ENCODE data around the gene KIF13A. TPM values are rescaled to one million over a fixed set of nuclear protein-coding genes. Genes with fewer than 3 reads are reported as not detected.

KIF13A gene
- total RNA-seq, 1 donor from 2014 or later = 51.9 TPM

GRCh38 chr6:17987697-17988421 lies 424 bp upstream of the KIF13A start:
- TF ChIP-seq CTCF (IDR thresholded peaks at IDR 0.05) = peak; percentile 70
- H3K27ac Mint-ChIP-seq (ENCODE audit: unreplicated experiment) = peak overlapping the region; percentile 84
- no peaks in the 10 kb centered on the region for H3K27me3 Mint-ChIP-seq (ENCODE audit: low read depth)
- DNase-seq (ENCODE audit: low spot score) = no peak
- H3K36me3 Mint-ChIP-seq (ENCODE audit: low read depth) = peaks cover 3% of the 10 kb centered on the region
- H3K4me1 Mint-ChIP-seq (ENCODE audit: low read depth) = peaks cover 36% of the 10 kb centered on the region
- peak overlapping the region; percentile 84 for H3K4me3 Mint-ChIP-seq (ENCODE audit: unreplicated experiment)
- H3K9me3 Mint-ChIP-seq (ENCODE audit: low read depth) = no peaks in the 10 kb centered on the region

GRCh38 chr6:17986656-17987446 lies 584 bp downstream of the KIF13A start:
- no peak for TF ChIP-seq CTCF (IDR thresholded peaks at IDR 0.05)
- Mint-ChIP-seq H3K4me3 (ENCODE audit: unreplicated experiment) (peak overlapping the region; percentile 90), H3K4me1 (ENCODE audit: low read depth) (peaks cover 35% of the 10 kb centered on the region), H3K27me3 (ENCODE audit: low read depth) (no peaks in the 10 kb centered on the region), H3K9me3 (ENCODE audit: low read depth) (no peaks in the 10 kb centered on the region), H3K36me3 (ENCODE audit: low read depth) (peaks cover 3% of the 10 kb centered on the region), H3K27ac (ENCODE audit: unreplicated experiment) (peak overlapping the region; percentile 95)
- no peak for DNase-seq (ENCODE audit: low spot score)

GRCh38 chr6:17985934-17986655 lies 1.3 kb downstream of the KIF13A start:
- peak overlapping the region; percentile 95 for H3K27ac Mint-ChIP-seq (ENCODE audit: unreplicated experiment)
- H3K27me3 Mint-ChIP-seq (ENCODE audit: low read depth) = no peaks in the 10 kb centered on the region
- H3K4me1 Mint-ChIP-seq (ENCODE audit: low read depth) = peaks cover 35% of the 10 kb centered on the region
- H3K9me3 Mint-ChIP-seq (ENCODE audit: low read depth) = no peaks in the 10 kb centered on the region
- no peak for TF ChIP-seq CTCF (IDR thresholded peaks at IDR 0.05)
- H3K4me3 Mint-ChIP-seq (ENCODE audit: unreplicated experiment) = peak overlapping the region; percentile 90
- H3K36me3 Mint-ChIP-seq (ENCODE audit: low read depth) = peaks cover 3% of the 10 kb centered on the region
- DNase-seq (ENCODE audit: low spot score) = no peak

- Mint-ChIP-seq H3K36me3 (ENCODE audit: low read depth) (peaks cover 3% of the 10 kb centered on the region), H3K4me3 (ENCODE audit: unreplicated experiment) (peak overlapping the region; percentile 61), H3K9me3 (ENCODE audit: low read depth) (no peaks in the 10 kb centered on the region), H3K27ac (ENCODE audit: unreplicated experiment) (peak overlapping the region; percentile 58), H3K27me3 (ENCODE audit: low read depth) (no peaks in the 10 kb centered on the region), H3K4me1 (ENCODE audit: low read depth) (peaks cover 45% of the 10 kb centered on the region)
- no peak for TF ChIP-seq CTCF (IDR thresholded peaks at IDR 0.05)
- no peak for DNase-seq (ENCODE audit: low spot score)
Observed at GRCh38 chr6:17984812-17985670, 2.4 kb downstream of the KIF13A start.

Data from chondrocyte (in vitro differentiated cells).